ENCODE results near the gene MED12L. TPM values are rescaled to one million over a fixed set of nuclear protein-coding genes. Genes with fewer than 3 reads are reported as not detected.

The MED12L gene
- total RNA-seq, 4 donors from 2014 or later, result 0.12 to 0.77 (median 0.21) TPM

GRCh38 chr3:151356794-151357462 lies 271.5 kb downstream of the MED12L start:
- Histone ChIP-seq H3K27me3 (no peaks in the 10 kb centered on the region), H3K9me3 (no peaks in the 10 kb centered on the region), H3K36me3 (no peaks in the 10 kb centered on the region), H3K27ac (no peak overlapping the region), H3K4me3 (no peak overlapping the region), H3K4me1 (peaks cover 0 to 11% (median 0%) of the 10 kb centered on the region in 3 donors)
- no peak for TF ChIP-seq POLR2AphosphoS5 (IDR thresholded peaks at IDR 0.05)
- no peak for TF ChIP-seq EP300 (IDR thresholded peaks at IDR 0.05)
- TF ChIP-seq CTCF (IDR thresholded peaks at IDR 0.05), result no peak
- TF ChIP-seq POLR2A (IDR thresholded peaks at IDR 0.05), result no peak
- ATAC-seq, result no peak
- whole genome bisulfite sequencing, 2 donors (ENCODE audit: low coverage in 1 of 2), result 43% methylated on average over 2 of the region's 2 CpGs; no CpG with 5 or more reads in 1 of the 2 donors

- no peak for TF ChIP-seq EP300 (IDR thresholded peaks at IDR 0.05)
- no peak for TF ChIP-seq POLR2A (IDR thresholded peaks at IDR 0.05)
- TF ChIP-seq POLR2AphosphoS5 (IDR thresholded peaks at IDR 0.05), result no peak
- TF ChIP-seq CTCF (IDR thresholded peaks at IDR 0.05), result no peak
- Histone ChIP-seq H3K4me3 (no peak overlapping the region), H3K27me3 (no peaks in the 10 kb centered on the region), H3K4me1 (peaks cover 0 to 11% (median 0%) of the 10 kb centered on the region in 3 donors), H3K36me3 (no peaks in the 10 kb centered on the region), H3K27ac (no peak overlapping the region), H3K9me3 (no peaks in the 10 kb centered on the region)
- no peak for ATAC-seq
- WGBS, 2 donors (ENCODE audit: low coverage in 1 of 2), result 49 to 64% methylated on average over 2 of the region's 2 CpGs
These were observed 272.0 kb downstream of the MED12L start for GRCh38 chr3:151357463-151357850.

GRCh38 chr3:151362751-151363174 lies 277.3 kb downstream of the MED12L start:
- no peaks in the 10 kb centered on the region for H3K27me3 ChIP-seq
- no peak for ATAC-seq
- no peak overlapping the region for H3K4me3 ChIP-seq
- 59 to 63% methylated on average over 3 of the region's 3 CpGs for WGBS, 2 donors (ENCODE audit: low coverage in 1 of 2)
- TF ChIP-seq CTCF (IDR thresholded peaks at IDR 0.05), result no peak
- no peak for TF ChIP-seq POLR2AphosphoS5 (IDR thresholded peaks at IDR 0.05)
- TF ChIP-seq POLR2A (IDR thresholded peaks at IDR 0.05), result no peak
- TF ChIP-seq EP300 (IDR thresholded peaks at IDR 0.05), result no peak
- H3K4me1 ChIP-seq, result no peaks in the 10 kb centered on the region
- H3K27ac ChIP-seq, result no peak overlapping the region
- no peaks in the 10 kb centered on the region for H3K36me3 ChIP-seq
- H3K9me3 ChIP-seq, result no peaks in the 10 kb centered on the region

GRCh38 chr3:151366993-151367392 lies 281.5 kb downstream of the MED12L start:
- Histone ChIP-seq H3K4me1 (no peaks in the 10 kb centered on the region), H3K9me3 (no peaks in the 10 kb centered on the region), H3K4me3 (no peak overlapping the region), H3K27me3 (no peaks in the 10 kb centered on the region), H3K36me3 (no peaks in the 10 kb centered on the region), H3K27ac (no peak overlapping the region)
- TF ChIP-seq POLR2A (IDR thresholded peaks at IDR 0.05) (no peak), EP300 (IDR thresholded peaks at IDR 0.05) (no peak), CTCF (IDR thresholded peaks at IDR 0.05) (no peak), POLR2AphosphoS5 (IDR thresholded peaks at IDR 0.05) (no peak)
- ATAC-seq, result no peak
- 84 to 94% methylated on average over 2 to 3 of the region's 3 CpGs for WGBS, 2 donors (ENCODE audit: low coverage in 1 of 2)

- Histone ChIP-seq H3K9me3 (no peaks in the 10 kb centered on the region), H3K27me3 (no peaks in the 10 kb centered on the region), H3K4me3 (no peak overlapping the region), H3K27ac (no peak overlapping the region), H3K4me1 (no peaks in the 10 kb centered on the region), H3K36me3 (no peaks in the 10 kb centered on the region)
- TF ChIP-seq EP300 (IDR thresholded peaks at IDR 0.05) (no peak), POLR2A (IDR thresholded peaks at IDR 0.05) (no peak), POLR2AphosphoS5 (IDR thresholded peaks at IDR 0.05) (no peak), CTCF (IDR thresholded peaks at IDR 0.05) (no peak)
- no peak for ATAC-seq
- 71 to 95% methylated on average over 4 to 5 of the region's 5 CpGs for WGBS, 2 donors (ENCODE audit: low coverage in 1 of 2)
These were observed 282.0 kb downstream of the MED12L start for GRCh38 chr3:151367448-151367847.

Measured in gastroesophageal sphincter (tissue), 4 donors.